ENCODE results near the gene TMEM231. TPM values are rescaled to one million over a fixed set of nuclear protein-coding genes. Genes with fewer than 3 reads are reported as not detected.
"Not testable (repeated sequence)": the region's sequence is repeated elsewhere in the genome, so short reads cannot be mapped to it uniquely, and the experiment has no call there.

TMEM231 gene
- total RNA-seq, 2 experiments from 2014 or later = 4.9 to 5.1 TPM

GRCh38 chr16:75506107-75506506 is 49.9 kb downstream of the TMEM231 start:
- Mint-ChIP-seq H3K36me3 (ENCODE audit: low read depth) (no peaks in the 10 kb centered on the region), H3K27ac (no peak overlapping the region), H3K9me3 (no peaks in the 10 kb centered on the region), H3K4me3 (no peak overlapping the region), H3K27me3 (peaks cover 6% of the 10 kb centered on the region), H3K4me1 (ENCODE audit: low read depth) (peaks cover 3% of the 10 kb centered on the region)
- ChIA-PET POLR2A (no interaction called here), CTCF (interaction anchor here (0.9 kb wide), 1 partner anchor 11 kb away, joined by 6 read pairs; no protein-coding TSS in a partner anchor)
- ATAC-seq (no peak), DNase-seq (no peak)
- intact Hi-C loops (cut with micrococcal nuclease) = no loop called here
- TF ChIP-seq CTCF (IDR thresholded peaks at IDR 0.05) = no peak

GRCh38 chr16:75503801-75504200 is 52.3 kb downstream of the TMEM231 start:
- no peak for TF ChIP-seq CTCF (IDR thresholded peaks at IDR 0.05)
- Mint-ChIP-seq H3K27me3 (peaks cover 6% of the 10 kb centered on the region), H3K27ac (no peak overlapping the region), H3K36me3 (ENCODE audit: low read depth) (no peaks in the 10 kb centered on the region), H3K9me3 (no peaks in the 10 kb centered on the region), H3K4me3 (no peak overlapping the region), H3K4me1 (ENCODE audit: low read depth) (peaks cover 3% of the 10 kb centered on the region)
- ChIA-PET POLR2A (no interaction called here), CTCF (interaction anchor here (1.4 kb wide), 1 partner anchor 10 kb away, joined by 3 read pairs; no protein-coding TSS in a partner anchor)
- intact Hi-C loops (cut with micrococcal nuclease) = no loop called here
- no peak for DNase-seq
- ATAC-seq = no peak

- no peaks in the 10 kb centered on the region for H3K9me3 Mint-ChIP-seq
- no peak overlapping the region for H3K27ac Mint-ChIP-seq
- no peak for TF ChIP-seq CTCF (IDR thresholded peaks at IDR 0.05)
- no peak overlapping the region for H3K4me3 Mint-ChIP-seq
- H3K4me1 Mint-ChIP-seq (ENCODE audit: low read depth) = peaks cover 3% of the 10 kb centered on the region
- intact Hi-C loops (cut with micrococcal nuclease) = no loop called here
- POLR2A ChIA-PET = no interaction called here
- CTCF ChIA-PET = interaction anchor here (0.8 to 1.4 kb wide), 2 partner anchors 11 to 38 kb away, joined by 3 read pairs; no protein-coding TSS in a partner anchor
- DNase-seq = no peak
- peaks cover 6% of the 10 kb centered on the region for H3K27me3 Mint-ChIP-seq
- ATAC-seq = no peak
- no peaks in the 10 kb centered on the region for H3K36me3 Mint-ChIP-seq (ENCODE audit: low read depth)
These were observed 53.0 kb downstream of the TMEM231 start for GRCh38 chr16:75502916-75503605.

- H3K4me3 Mint-ChIP-seq; H3K4me1 Mint-ChIP-seq (ENCODE audit: low read depth); POLR2A ChIA-PET; H3K9me3 Mint-ChIP-seq; H3K27me3 Mint-ChIP-seq; CTCF ChIA-PET; DNase-seq; intact Hi-C loops (cut with micrococcal nuclease); H3K36me3 Mint-ChIP-seq (ENCODE audit: low read depth); H3K27ac Mint-ChIP-seq; ATAC-seq: not testable (repeated sequence)
These were observed 54.2 kb downstream of the TMEM231 start for GRCh38 chr16:75501820-75502219.

- no peak overlapping the region for H3K27ac Mint-ChIP-seq
- peaks cover 9% of the 10 kb centered on the region for H3K27me3 Mint-ChIP-seq
- peaks cover 3% of the 10 kb centered on the region for H3K4me1 Mint-ChIP-seq (ENCODE audit: low read depth)
- no peak for TF ChIP-seq CTCF (IDR thresholded peaks at IDR 0.05)
- H3K9me3 Mint-ChIP-seq = no peaks in the 10 kb centered on the region
- ATAC-seq (no peak), DNase-seq (no peak)
- CTCF ChIA-PET = no interaction called here
- intact Hi-C loops (cut with micrococcal nuclease) = no loop called here
- POLR2A ChIA-PET = no interaction called here
- H3K4me3 Mint-ChIP-seq = no peak overlapping the region
- no peaks in the 10 kb centered on the region for H3K36me3 Mint-ChIP-seq (ENCODE audit: low read depth)
These were observed 54.7 kb downstream of the TMEM231 start for GRCh38 chr16:75501359-75501758.

- CTCF ChIA-PET; POLR2A ChIA-PET; H3K9me3 Mint-ChIP-seq; H3K36me3 Mint-ChIP-seq (ENCODE audit: low read depth); DNase-seq; ATAC-seq; intact Hi-C loops (cut with micrococcal nuclease); H3K4me3 Mint-ChIP-seq; H3K4me1 Mint-ChIP-seq (ENCODE audit: low read depth); H3K27ac Mint-ChIP-seq: not testable (repeated sequence)
- peaks cover 18% of the 10 kb centered on the region for H3K27me3 Mint-ChIP-seq
These were observed 57.3 kb downstream of the TMEM231 start for GRCh38 chr16:75498605-75499322.

Data from activated CD8-positive, alpha-beta T cell treated with anti-CD3 and anti-CD28 coated beads for 36 hours (primary cell).